SU-DHL-6 (cell line): Measurements from ENCODE around the gene COG7.

Source experiments
- H2AFZ ChIP-seq: fragments of 200-600 bp; sonication (generic); 2 replicates; pipeline ENCODE4 v1.6.1; 2014; ENCODE audit warnings: low read depth, mild to moderate bottlenecking, moderate library complexity, mixed read lengths, antibody characterized with exemption, low read length; ENCODE audit not compliant: severe bottlenecking
- H3F3A ChIP-seq: fragments of 200-600 bp; shearing (Covaris generic); 2 replicates; pipeline ENCODE4 v1.6.0; 2016; ENCODE audit warnings: antibody characterized with exemption, mild to moderate bottlenecking; ENCODE audit not compliant: insufficient read depth
- H3K27ac ChIP-seq: fragments of 200-600 bp; sonication (generic); 2 replicates; pipeline ENCODE4 v1.5.1; 2016; ENCODE audit warnings: low read depth, mild to moderate bottlenecking, low read length, moderate library complexity, mixed read lengths
- H3K27me3 ChIP-seq: fragments of 200-600 bp; sonication (generic), shearing (Covaris generic); 2 replicates; pipeline ENCODE4 v1.6.0; 2014; ENCODE audit warnings: mild to moderate bottlenecking, low read length
- H3K36me3 ChIP-seq: fragments of 200-600 bp; sonication (generic); 2 replicates; pipeline ENCODE4 v1.6.1; 2014; ENCODE audit warnings: mild to moderate bottlenecking, low read length, mixed read lengths
- H3K4me2 ChIP-seq: fragments of 300-600, 200-600 bp; shearing (Covaris generic), sonication (generic); 2 replicates; pipeline ENCODE4 v1.6.0; 2014; ENCODE audit warnings: low read length, low read depth, mild to moderate bottlenecking; ENCODE audit not compliant: poor library complexity, severe bottlenecking
- H3K4me3 ChIP-seq: fragments of 200-600 bp; sonication (generic); 2 replicates; pipeline ENCODE4 v1.5.1; 2014; ENCODE audit warnings: antibody characterized with exemption, low read length, mild to moderate bottlenecking, mixed read lengths; ENCODE audit not compliant: insufficient read depth, poor library complexity, severe bottlenecking
- H3K79me2 ChIP-seq: fragments of 200-600 bp; sonication (generic); 2 replicates; pipeline ENCODE4 v1.6.1; 2014; ENCODE audit warnings: mild to moderate bottlenecking, low read length, moderate library complexity; ENCODE audit not compliant: insufficient read depth
- H3K9ac ChIP-seq: fragments of 200-600 bp; sonication (generic); 2 replicates; pipeline ENCODE4 v1.7.0; 2014; ENCODE audit warnings: mild to moderate bottlenecking, low read length
- H3K9me2 ChIP-seq: fragments of 200-600 bp; sonication (generic); replicated peaks from 2 replicates; pipeline ENCODE4 v1.6.1; 2014; ENCODE audit warnings: low read length; ENCODE audit not compliant: insufficient read depth
- H3K9me3 ChIP-seq: fragments of 200-600 bp; sonication (generic); 2 replicates; pipeline ENCODE4 v1.6.1; 2014; ENCODE audit warnings: low read length, mixed read lengths; ENCODE audit not compliant: insufficient read depth
- H4K20me1 ChIP-seq: fragments of 200-600 bp; sonication (generic); 2 replicates; pipeline ENCODE4 v1.6.1; 2014; ENCODE audit warnings: low read depth, mild to moderate bottlenecking, antibody characterized with exemption, low read length, moderate library complexity, mixed read lengths
- CTCF ChIP-seq: fragments of 200-600 bp; sonication (generic); IDR thresholded peaks from one replicate; pipeline ENCODE4 v1.5.1; 2017; ENCODE audit warnings: antibody characterized with exemption, mild to moderate bottlenecking, low read length, moderate library complexity; ENCODE audit not compliant: insufficient read depth, poor library complexity, severe bottlenecking
- EZH2phosphoT487 ChIP-seq: fragments of 200-600 bp; sonication (generic), shearing (Covaris generic); conservative IDR thresholded peaks from 2 replicates; pipeline ENCODE4 v1.6.1; 2018; ENCODE audit warnings: mild to moderate bottlenecking, antibody characterized with exemption, low read length, moderate library complexity, mixed read lengths

COG7 gene

GRCh38 chr16:23452572-23453337 lies at the start of gene COG7:
TSS of gene COG7 (minus strand) at chr16:23453189. CDS start at chr16:23452994, 195 bp downstream.
- H3K36me3 ChIP-seq, result no peaks in the 10 kb centered on the region
- H3F3A ChIP-seq, result no peaks in the 10 kb centered on the region
- H3K9ac ChIP-seq, result peak within 1 kb of the TSS; percentile 70
- H3K9me2 ChIP-seq, result no peaks in the 10 kb centered on the region
- no peak for TF ChIP-seq EZH2phosphoT487
- no peak for TF ChIP-seq CTCF
- peak within 1 kb of the TSS; percentile 70 for H3K4me2 ChIP-seq
- peak within 1 kb of the TSS; percentile 75 for H3K4me3 ChIP-seq
- H3K79me2 ChIP-seq, result peaks cover 10% of the 10 kb centered on the region; the same call in 1 of the 2 replicates
- H3K27ac ChIP-seq, result no peak within 1 kb of the TSS
- no peaks in the 10 kb centered on the region for H3K27me3 ChIP-seq
- no peaks in the 10 kb centered on the region for H4K20me1 ChIP-seq
- no peaks in the 10 kb centered on the region for H3K9me3 ChIP-seq
- H2AFZ ChIP-seq, result peak within 1 kb of the TSS; percentile 87

- Histone ChIP-seq H3K9ac (no peak overlapping the region), H3K36me3 (peaks cover 7% of the 10 kb centered on the region; the same call in 1 of the 2 replicates), H2AFZ (no peak overlapping the region), H3K9me2 (no peaks in the 10 kb centered on the region), H3K79me2 (peaks cover 100% of the 10 kb centered on the region), H4K20me1 (peaks cover 58% of the 10 kb centered on the region), H3K4me3 (no peak overlapping the region), H3K4me2 (peak overlapping the region; percentile 4), H3F3A (0 out of 2 replicates have a peak, but pooled peaks cover 14% of the 10 kb centered on the region), H3K9me3 (no peaks in the 10 kb centered on the region), H3K27me3 (no peaks in the 10 kb centered on the region), H3K27ac (peak overlapping the region; percentile 7; the same call in 1 of the 2 replicates)
- TF ChIP-seq CTCF, result no peak
- no peak for TF ChIP-seq EZH2phosphoT487
These were observed 49.5 kb upstream of the COG7 start for GRCh38 chr16:23502466-23502865.

GRCh38 chr16:23501291-23501690 lies 48.3 kb upstream of the COG7 start:
- peaks cover 7% of the 10 kb centered on the region; the same call in 1 of the 2 replicates for H3K36me3 ChIP-seq
- H3K4me2 ChIP-seq, result no peak overlapping the region
- 0 out of 2 replicates have a peak, but pooled peaks cover 11% of the 10 kb centered on the region for H3F3A ChIP-seq
- H4K20me1 ChIP-seq, result peaks cover 56% of the 10 kb centered on the region
- TF ChIP-seq EZH2phosphoT487, result no peak
- no peak for TF ChIP-seq CTCF
- H3K9ac ChIP-seq, result no peak overlapping the region
- H3K27ac ChIP-seq, result no peak overlapping the region
- no peaks in the 10 kb centered on the region for H3K9me3 ChIP-seq
- no peak overlapping the region for H3K4me3 ChIP-seq
- no peaks in the 10 kb centered on the region for H3K27me3 ChIP-seq
- H3K79me2 ChIP-seq, result peaks cover 100% of the 10 kb centered on the region
- no peak overlapping the region for H2AFZ ChIP-seq
- H3K9me2 ChIP-seq, result no peaks in the 10 kb centered on the region
